GM18858 (cell line): ENCODE results near the gene OBSCN.
"Not testable (repeated sequence)": the region's sequence is repeated elsewhere in the genome, so short reads cannot be mapped to it uniquely, and the experiment has no call there.

Experiments
- ATAC-seq: cut with Tn5 transposase; IDR thresholded peaks from one replicate; pipeline ENCODE4 v1.9.1; 2021; ENCODE audit not compliant: unreplicated experiment

The OBSCN gene

DNA sequence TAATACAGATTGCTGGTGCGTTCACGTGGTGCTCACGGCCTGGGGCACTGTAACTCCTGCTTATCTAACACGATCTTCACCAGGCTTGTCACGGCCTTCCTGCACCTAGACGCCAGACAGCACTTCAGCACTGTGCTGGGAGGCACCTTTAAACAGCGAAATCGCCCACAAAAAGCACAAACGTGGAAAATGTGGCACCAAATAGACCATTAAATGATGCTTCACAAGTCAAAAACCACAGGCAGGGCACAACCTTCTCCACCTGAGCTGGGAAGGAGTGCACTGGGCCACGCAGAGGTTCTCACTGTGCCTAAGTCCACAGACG, 22.2 kb upstream of the OBSCN start:
- ATAC-seq: no peak

DNA sequence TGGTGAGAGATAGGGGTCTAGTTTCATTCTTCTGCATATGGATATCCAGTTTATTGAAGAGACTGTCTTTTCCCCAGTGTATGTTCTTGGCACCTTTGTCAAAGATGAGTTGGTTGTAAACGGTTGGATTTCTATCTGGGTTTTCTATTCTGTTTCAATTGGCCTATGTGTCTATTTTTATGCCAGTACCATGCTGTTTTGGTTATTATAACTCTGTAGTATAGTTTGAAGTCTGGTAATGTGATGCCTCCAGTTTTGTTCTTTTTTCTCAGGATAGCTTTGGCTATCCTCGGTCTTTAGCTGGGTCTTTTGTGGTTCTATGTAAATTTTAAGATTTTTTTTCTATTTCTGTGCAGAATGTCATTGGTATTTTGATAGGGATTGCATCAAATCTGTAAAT, 19.6 kb upstream of the OBSCN start:
- not testable (repeated sequence) for ATAC-seq

DNA sequence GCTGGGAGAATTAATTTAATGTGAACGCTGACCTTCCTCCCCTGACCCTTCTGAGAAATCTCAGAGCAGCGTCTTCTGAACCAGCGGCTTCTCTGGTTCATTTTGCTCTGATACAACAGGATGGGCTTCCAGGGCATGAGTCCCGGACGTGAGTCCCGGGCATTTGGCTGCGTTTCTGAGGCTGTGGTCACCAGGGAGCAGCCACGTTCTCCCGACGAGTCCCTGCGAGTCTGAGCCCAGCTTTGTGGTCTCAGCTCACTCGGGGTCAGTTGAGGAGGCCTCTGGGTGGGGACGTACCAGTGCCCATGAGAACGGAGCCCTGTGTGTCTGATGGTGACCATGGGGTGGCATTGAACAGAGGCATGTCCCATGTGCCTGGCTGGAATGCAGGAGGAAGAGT, 17.7 kb upstream of the OBSCN start:
- ATAC-seq: no peak

DNA sequence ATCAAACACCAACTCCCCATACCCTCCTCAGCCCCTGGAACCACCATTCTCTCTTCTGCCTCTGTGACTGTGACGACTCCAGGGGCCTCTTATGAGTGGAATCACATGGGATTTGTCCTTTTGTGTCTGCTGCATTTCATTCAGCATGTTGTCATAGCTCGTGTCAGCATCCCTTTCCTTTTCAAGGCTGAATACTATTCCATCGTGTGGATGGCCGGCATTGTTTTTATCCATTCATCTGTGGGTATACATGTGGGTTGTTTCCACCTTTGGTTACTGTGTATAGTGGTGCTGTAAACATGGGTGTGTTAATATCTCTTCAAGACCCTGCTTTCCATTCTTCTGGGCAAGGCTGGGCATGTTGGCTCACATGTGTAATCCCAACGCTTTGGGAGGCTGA, 17.1 kb upstream of the OBSCN start:
- ATAC-seq: no peak

DNA sequence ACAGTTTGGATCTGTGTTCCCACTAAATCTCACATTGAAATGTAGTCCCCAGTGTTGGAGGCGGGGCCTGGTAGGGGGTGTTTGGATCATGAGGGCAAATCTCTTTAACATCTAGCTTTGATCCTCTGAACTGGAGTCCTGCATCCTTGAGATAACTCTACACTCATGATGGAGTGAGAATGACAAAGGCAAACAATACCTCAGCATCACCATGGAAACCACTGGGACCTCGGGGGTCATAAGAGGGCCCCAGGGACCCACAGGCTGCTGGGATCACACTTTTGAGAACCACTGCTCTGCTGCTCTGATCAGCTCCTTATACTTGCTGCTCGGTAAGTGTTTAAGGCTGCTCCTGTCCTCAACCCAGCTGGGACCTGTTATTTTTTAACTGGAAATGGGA, 13.4 kb upstream of the OBSCN start:
- no peak for ATAC-seq

DNA sequence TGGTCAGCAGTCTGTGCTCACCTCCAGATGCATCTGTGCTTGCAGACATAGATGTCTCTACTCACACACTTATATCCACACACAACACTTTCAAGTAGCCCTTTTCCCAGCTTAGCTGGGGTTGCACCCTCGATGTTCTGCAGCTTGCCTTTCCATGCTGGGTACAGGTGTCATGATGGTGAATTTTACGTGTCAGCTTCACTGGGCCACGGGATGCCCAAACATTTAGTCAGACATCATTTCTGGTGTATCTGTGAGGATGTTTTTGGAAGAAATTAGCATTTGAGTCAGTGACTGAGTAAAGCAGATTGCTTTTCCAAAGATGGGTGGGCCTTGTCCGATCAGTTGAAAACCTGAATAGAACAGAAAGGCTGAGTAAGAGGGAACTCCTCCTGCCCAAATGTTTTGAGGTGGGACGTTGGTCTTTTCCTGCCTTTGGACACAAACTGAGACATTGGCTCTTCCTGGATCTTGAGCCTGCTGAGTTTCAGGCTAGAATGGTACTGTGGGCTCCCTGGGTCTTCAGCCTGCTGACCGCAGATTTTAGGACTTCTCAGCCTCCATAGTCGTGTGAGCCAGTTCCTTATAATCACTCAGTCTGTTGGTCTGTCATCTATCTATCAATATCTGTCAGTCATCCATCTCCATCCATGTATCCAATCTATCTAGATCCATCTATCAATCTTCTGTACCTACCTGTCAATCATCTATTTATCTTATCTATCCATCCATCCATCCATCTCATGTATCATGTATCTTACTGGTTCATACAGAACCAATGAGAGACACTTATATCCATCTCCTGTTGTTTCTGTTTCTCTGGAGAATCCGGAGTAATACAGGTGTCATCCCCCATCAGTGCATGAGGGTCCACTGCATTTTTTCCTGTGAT, 12.7 kb upstream of the OBSCN start:
- no peak for ATAC-seq

DNA sequence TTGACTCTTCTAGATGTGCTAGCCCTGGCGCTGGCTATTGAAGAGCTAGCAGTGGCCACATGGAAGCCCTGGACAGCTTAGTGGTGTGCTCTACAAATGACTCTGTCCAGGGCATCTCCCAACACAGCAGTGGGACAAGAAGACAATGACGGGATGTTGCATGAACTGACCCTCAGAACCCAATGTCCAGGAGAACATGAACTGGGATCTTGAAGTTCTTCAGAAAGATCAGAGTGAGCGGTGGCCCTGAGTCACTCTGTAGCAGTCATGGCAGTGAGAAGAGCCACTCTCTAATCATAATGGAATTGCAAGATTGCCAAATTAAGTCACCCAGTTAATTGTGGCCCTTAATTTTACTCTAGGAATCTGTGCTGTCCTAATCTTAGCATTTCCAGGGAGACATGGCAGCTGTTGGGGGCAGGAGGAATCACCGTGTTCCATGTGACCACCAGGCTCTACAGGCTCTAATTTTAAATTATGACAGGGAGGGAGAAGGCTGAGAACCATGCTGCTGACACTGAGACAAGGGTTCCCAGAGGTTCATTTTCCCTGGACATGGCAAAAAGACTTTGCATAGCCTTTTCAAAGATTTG, 10.2 kb upstream of the OBSCN start:
- ATAC-seq: no peak

DNA sequence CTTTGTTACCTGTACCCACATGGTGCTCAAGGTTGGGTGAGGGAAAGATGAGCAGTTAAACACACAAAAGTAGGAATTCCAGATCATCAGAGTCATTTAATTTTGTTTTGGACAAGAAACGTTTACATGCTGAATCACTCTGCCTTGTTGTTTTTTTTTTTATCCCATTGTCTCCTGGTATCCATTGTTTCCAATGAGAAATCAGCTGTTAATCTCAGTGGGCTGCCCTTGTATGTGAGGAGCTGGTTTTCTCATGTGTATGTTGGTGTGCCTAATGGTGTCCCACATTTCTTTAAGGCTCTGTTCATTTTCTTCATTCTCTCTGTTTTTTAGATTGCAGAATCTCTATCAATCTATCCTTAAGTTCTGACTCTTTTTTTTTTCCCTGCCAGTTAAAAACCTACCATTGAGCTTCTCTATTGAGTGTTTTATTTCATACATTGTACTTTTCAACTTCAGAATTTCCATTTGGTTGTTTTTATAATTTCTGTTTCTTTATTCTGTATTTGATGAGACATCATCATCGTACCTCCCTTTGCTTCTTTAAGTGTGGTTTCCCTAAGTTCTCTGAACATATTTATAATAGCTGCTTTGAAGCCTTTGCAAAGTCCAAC, 8.8 kb upstream of the OBSCN start:
- ATAC-seq: no peak

DNA sequence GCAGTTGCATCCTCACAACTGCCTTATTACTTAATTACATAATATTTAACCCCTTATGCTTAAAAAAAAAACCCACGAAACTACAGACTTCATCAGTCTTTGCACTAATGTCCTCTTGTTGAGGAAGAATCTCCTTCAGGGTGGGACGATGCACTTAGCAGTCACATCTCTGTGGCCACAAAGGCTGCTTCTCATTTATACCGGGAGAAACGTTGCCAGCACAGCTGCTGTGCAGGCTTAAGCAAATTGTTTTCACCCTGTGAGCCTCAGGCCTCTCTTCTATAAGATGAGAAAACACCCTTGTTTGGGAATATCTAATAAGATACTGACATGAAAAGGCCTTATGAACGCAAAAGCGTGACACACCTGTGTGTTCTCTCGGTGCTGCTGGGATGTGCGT, 2.9 kb upstream of the OBSCN start:
- no peak for ATAC-seq

DNA sequence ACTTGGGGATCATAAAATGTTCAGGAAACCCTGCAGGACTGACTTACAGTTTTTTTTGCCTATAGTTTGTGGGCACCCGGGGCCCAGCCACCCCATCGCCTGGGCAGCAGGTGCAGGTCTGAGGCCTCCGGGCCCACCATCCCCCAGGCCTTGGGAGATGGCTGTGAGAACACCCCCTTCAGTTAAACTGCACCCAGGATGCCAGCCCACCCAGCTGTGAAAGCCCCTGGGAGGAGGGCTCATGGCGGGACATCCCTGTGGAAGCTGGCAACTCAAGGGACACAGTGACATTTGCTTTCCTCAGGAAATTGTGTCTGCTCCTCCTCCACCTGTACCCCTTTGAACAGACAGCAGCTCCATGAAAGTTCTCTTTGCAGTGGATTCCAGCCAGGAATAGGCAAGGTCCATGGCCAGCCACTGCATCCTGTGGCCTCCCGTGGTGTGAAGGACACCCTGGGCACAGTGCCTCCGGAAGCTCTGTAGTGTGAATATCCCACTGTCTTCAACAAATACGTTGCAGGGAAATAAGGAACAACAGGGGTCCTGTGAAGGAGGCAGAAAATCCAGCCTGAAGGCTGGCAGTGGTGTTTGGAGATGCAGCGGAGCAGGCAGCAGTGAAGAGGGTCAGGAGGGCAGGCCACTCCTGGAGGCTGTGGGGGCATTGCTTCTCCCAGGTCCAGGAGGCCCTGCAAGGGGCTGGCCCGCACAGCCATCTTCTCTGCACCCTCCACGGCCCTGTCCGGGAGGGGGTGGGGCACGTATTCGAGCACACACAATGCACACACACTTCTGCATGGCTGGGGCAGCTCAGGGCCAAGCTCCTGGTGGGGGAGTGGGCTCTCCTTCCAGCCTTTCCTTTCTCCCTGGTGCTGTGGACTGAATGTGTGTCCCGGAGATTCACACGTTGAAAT, 2.1 kb upstream of the OBSCN start:
- no peak for ATAC-seq

DNA sequence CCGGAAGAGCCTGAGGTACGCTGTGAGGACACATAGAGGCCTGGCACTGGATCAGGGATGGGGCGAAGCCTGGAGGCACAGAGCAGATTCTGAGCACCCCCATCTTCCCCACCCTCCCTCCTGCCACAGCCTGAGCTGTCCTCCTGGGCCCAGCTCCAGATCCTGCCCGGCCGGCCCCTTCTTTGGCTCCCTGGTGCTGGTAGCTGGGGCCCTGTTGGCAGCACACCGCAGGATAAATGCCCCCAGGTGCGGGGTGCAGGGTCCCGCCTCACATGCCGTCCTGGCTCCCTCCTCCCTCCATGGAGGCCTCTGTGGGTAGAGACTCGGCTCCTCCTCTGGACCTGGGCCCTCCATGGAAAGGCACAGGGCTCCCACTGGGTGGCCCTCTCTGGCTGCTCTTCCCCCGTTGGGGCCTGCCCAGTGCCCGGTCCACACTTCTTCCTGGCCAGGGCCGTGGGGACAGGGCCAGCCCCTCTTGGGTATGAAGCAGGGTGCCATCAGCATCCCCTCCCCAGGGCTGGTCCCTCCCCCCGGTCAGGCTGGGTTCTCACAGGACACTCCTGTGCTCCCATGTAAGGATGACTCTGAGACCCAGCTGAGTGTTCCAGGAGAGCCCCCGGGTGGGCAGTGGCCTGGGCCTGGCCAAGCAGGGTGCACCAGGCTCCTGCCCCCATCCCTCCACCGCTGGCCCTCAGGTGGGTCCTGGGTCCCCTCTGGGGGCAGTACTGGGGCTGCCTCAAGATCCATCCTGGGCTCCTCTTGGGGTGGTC, 1.1 kb upstream of the OBSCN start:
- no peak for ATAC-seq

DNA sequence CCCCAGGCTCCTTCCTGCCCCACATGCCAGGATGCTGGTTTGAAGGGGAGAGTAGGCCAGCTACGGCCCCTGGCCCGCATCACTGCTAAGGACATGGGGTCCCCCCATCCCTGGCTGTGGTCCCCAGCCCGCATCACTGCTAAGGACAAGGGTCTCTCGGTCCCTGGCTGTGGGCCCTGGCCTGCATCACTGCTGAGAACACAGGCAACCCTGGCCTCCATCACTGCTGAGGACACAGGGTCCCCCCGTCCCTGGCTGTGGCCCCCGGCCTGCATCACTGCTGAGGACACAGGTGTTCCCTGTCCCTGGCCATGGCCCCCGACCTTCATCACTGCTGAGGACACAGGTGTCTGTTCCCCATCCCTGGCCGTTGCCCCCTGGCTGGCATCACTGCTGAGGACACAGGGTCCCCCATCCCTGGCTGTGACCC, 448 bp upstream of the OBSCN start:
- no peak for ATAC-seq

DNA sequence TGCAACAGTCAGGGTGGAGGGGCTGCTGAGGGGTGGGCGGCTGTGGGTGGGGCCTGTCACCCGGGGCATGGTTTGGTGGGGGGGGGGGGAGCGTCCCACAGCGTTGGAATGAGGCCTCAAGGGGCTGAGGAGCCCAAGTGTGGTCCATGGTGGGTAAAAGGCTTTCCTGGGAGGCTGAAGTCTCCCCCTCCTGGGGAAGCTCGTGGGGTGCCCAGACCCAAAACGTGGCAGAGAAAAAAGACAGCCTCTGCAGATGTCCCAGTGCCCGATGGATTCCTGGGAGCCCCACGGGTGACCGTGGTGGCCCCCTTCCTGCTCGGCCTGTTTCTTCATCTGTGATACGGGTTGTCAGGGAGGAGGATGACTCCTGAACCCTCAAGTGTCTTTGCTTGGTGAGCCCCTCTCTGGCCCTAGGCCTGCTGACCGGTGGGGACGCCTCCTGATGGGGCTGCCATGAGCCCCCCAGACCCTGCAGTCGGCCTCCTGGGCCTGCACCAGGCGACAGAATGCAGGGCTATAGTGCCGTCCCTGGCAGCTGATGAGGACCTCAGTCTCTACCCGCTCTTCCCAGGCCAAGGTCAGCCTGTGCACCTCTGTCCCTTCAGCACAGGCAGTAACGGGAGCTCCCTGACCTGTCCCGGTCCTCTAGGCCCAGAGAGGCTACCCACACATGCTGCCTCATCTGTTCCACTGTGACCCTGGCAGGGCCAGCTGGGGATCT, 1.1 kb downstream of the OBSCN start:
- no peak for ATAC-seq

DNA sequence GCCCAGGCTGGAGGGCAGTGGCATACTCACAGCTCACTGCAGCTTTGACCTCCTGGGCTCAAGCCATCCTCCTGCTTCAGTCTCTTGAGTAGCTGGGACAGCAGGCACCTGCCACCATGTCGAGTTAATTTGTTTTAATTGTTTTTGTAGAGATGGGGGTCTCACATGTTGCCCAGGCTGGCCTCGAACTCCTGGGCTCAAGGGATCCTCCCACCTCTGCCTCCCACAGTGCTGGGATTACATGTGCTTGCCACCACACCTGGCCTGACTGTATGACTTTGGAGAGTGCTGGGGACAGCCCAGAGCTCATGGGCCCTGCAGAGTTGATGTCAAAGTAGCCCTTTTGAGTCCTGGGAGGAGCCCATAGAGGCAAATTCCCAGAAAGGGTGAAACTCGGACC, 1.8 kb downstream of the OBSCN start:
- ATAC-seq: no peak

DNA sequence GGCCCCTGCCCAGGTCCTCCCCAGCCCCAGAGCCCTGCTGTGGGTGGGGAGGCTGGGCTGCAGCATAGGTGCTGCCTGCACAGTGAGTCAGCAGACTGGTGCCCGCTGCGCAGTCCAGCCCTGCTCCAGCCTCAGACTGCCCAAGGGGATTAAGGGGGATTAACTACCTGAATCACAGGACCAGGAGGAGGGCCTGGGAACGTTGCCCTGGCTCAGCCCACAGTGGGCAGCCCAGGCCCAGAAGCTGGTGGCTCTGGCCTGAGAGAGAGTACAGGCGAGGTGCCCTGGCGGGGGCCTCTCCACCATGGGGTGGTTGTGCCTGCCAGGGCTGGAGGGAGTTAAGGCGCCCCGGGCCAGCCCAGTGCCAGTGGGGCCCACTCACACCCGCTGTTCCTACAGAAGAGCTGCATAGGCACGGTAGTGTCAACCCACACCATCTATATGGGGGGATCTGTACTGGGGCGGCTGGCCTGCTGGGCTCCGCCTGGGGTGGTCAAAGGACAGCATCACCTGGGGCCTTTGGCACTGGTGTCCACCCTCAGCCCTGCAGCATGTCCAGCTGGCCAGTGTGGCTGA, 2.3 kb downstream of the OBSCN start:
- no peak for ATAC-seq

DNA sequence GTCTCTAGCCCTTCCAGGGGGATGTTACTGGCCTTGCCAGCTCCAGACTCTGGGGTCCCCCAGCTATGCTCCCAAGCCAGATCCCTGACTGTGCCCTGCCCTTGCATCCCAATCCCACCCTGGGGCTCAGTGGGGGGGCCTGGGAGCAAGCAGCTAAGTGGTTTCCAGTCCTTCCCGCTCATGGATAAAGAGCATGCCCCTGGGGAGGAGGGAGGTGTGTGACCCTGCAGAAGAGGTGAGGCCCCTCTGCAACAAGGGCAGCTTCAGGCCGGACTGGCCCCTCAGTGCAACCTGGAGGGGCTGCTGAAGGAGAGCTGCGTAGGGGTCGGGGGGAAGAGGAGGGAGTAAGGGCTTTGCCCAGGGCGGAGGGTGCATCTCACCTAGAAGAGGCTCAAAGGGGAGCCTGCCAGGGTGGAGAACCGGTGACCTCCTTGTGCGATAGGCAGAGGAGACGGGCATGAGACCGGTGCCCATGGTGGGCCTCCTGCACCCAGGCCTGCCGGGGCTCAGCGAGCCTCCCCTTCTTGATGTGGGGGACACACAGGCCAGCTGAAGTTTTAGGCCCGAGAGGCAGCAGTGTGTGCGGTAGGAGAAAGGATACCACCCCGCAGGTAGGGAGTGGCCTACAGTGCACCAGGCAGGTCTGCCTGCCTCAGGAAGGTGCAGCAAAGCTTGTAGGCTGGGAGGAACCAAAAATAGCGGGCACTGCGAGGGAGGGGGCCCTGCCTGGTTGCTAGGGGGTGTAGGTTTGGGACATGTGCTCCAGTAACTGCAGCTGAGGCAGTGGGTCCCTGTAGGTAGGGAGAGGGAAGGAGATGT, 3.1 kb downstream of the OBSCN start:
- ATAC-seq: no peak

DNA sequence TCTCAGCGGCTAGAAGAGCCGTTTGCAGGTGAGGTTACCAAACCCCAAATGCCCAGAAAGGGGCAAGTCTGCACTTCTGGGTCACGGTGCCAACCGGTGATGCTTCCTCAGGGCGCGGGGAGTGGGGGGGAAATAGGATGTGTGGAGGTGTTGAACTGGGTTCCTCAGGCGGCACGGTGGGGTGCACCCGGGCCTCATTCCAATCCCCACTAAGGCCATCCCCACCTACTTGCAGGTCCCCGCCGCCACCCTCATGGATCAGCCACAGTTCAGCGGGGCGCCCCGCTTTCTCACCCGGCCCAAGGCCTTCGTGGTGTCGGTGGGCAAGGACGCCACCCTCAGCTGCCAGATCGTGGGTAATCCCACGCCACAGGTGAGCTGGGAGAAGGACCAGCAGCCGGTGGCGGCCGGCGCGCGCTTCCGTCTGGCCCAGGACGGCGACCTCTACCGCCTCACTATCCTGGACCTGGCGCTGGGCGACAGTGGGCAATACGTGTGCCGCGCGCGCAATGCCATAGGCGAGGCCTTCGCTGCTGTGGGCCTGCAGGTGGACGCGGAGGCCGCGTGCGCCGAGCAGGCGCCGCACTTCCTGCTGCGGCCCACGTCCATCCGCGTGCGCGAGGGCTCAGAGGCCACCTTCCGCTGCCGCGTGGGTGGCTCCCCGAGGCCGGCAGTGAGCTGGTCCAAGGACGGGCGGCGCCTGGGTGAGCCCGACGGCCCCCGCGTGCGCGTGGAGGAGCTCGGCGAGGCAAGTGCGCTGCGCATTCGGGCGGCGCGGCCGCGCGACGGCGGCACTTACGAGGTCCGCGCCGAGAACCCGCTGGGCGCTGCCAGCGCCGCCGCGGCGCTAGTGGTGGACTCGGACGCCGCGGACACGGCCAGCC, 3.9 kb downstream of the OBSCN start:
- no peak for ATAC-seq
